NT2/D1 (cell line): ENCODE measurements around the gene PIK3R5.

ENCODE experiments used
- DNase-seq: peaks from one replicate; pipeline ENCODE4 v3.0.0-alpha.2; 2011; ENCODE audit warnings: low read depth, low spot score
- H3K27me3 ChIP-seq: 2 replicates; pipeline ENCODE4 v1.6.0; 2011; ENCODE audit warnings: mild to moderate bottlenecking; ENCODE audit not compliant: insufficient read length, insufficient read depth
- H3K36me3 ChIP-seq: 2 replicates; pipeline ENCODE4 v1.6.1; 2011; ENCODE audit warnings: mild to moderate bottlenecking, low read length, mixed read lengths; ENCODE audit not compliant: insufficient read depth, insufficient read length
- H3K4me1 ChIP-seq: 2 replicates; pipeline ENCODE4 v1.5.1; 2011; ENCODE audit not compliant: insufficient read depth, insufficient read length
- H3K4me3 ChIP-seq: 2 replicates; pipeline ENCODE4 v1.5.1; 2011; ENCODE audit warnings: low read depth; ENCODE audit not compliant: insufficient read length
- H3K9ac ChIP-seq: 2 replicates; pipeline ENCODE4 v1.6.0; 2011; ENCODE audit warnings: low read depth; ENCODE audit not compliant: insufficient read length
- H3K9me3 ChIP-seq: 2 replicates; pipeline ENCODE4 v1.5.1; 2011; ENCODE audit warnings: mild to moderate bottlenecking, low read length; ENCODE audit not compliant: insufficient read depth
- SUZ12 ChIP-seq: IDR thresholded peaks from 2 replicates; pipeline ENCODE4 v1.6.1; 2011; ENCODE audit not compliant: insufficient read length, insufficient read depth; ENCODE audit errors: extremely low read depth
- YY1 ChIP-seq: IDR thresholded peaks from 2 replicates; pipeline ENCODE4 v1.6.1; 2011; ENCODE audit not compliant: insufficient read length, insufficient read depth
- ZNF274 ChIP-seq: IDR thresholded peaks from 2 replicates; pipeline ENCODE4 v1.6.1; 2011; ENCODE audit warnings: mild to moderate bottlenecking, low read depth, low read length

PIK3R5 gene

DNA sequence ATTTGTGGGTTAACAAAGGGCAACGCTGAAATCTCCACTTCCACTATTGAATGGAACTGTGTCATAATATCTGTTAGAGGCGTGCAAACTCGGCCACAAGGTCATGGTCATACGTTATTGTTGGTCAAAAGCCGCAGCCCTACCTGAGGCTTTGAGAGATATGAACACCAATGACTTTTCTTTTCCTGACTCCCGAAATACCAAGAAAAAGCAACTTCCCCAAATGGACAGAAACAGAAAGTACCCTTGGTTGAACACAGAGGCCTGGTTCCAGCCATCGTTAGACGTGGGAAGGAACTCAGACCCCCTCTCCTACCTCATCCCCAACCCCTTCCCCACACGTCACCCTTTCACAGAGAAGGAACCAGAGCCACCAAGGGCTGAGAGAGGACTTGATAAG lies 1.4 kb upstream of the PIK3R5 start:
- Histone ChIP-seq H3K4me1 (no peaks in the 10 kb centered on the region), H3K4me3 (no peak overlapping the region), H3K9me3 (0 out of 2 replicates have a peak, but pooled peaks cover under 1% of the 10 kb centered on the region), H3K9ac (no peak overlapping the region), H3K27me3 (peaks cover 32% of the 10 kb centered on the region), H3K36me3 (no peaks in the 10 kb centered on the region)
- no peak for DNase-seq
- TF ChIP-seq ZNF274 (no peak), SUZ12 (no peak), YY1 (no peak)

DNA sequence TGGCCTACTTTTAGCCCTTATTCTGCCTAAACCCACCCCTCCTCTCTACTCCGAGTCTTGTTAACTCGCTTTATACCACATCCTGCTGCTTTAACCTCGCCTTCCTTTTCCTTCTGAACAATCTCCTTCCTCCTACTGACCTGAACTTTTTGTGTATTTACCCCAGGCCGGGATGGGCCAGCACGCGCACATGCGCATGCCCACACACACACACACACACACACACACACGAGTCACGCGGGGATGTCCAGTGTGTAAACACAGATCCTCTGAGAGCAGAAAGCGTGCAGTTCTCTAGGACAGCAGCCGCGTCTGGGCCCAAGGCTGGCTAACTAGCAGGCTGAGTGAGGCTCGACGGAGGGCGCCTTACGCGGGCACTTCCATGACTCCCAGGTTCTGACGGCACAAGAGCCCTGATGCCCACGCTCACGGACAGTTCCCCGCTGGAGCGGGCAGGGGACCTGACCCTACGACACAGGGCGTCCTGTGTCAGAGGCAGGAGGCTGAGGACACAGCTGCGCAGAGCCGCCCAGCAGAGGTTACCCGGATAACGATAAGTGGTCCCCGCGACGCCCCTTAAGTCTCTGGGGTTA lies 610 bp downstream of the PIK3R5 start:
- TF ChIP-seq YY1 (no peak), SUZ12 (no peak), ZNF274 (no peak)
- H3K27me3 ChIP-seq, result peaks cover 32% of the 10 kb centered on the region
- no peak for DNase-seq
- H3K9ac ChIP-seq, result peak overlapping the region; percentile 67
- no peaks in the 10 kb centered on the region for H3K4me1 ChIP-seq
- H3K4me3 ChIP-seq, result peak overlapping the region; percentile 46
- H3K36me3 ChIP-seq, result no peaks in the 10 kb centered on the region
- no peaks in the 10 kb centered on the region for H3K9me3 ChIP-seq

DNA sequence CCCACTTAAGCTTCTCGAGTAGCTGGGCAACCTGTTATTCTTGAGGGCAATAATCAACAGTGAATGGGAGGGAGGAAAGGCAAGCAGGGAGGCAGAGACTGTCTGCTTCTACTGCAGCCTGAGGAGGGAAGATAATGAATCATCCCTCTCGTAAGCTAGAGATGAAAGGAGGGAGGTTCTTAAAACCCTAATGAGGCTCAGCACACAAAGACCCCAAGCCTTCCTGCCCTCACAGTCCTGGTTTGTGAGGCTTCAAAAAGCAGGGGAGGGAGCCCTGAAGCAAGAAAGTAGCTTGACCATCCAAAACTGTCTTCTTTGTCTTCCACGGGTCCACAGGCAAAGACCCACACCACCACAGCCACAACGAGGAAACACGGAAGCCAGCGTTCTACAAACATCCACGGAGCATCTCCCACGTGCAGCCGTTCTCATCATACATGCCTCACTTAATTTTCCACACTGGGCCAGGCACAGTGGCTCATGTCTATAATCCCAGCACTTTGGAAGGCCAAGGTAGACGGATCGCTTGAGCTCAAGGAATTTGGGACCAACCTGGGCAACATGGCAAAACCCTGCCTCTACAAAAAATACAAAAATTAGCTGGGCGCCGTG lies 1.8 kb downstream of the PIK3R5 start:
- Histone ChIP-seq H3K36me3 (no peaks in the 10 kb centered on the region), H3K9ac (peak overlapping the region; percentile 1), H3K27me3 (peaks cover 32% of the 10 kb centered on the region), H3K4me1 (no peaks in the 10 kb centered on the region), H3K9me3 (no peaks in the 10 kb centered on the region), H3K4me3 (no peak overlapping the region)
- TF ChIP-seq SUZ12, result no peak
- TF ChIP-seq ZNF274, result no peak
- TF ChIP-seq YY1, result no peak
- DNase-seq, result no peak

DNA sequence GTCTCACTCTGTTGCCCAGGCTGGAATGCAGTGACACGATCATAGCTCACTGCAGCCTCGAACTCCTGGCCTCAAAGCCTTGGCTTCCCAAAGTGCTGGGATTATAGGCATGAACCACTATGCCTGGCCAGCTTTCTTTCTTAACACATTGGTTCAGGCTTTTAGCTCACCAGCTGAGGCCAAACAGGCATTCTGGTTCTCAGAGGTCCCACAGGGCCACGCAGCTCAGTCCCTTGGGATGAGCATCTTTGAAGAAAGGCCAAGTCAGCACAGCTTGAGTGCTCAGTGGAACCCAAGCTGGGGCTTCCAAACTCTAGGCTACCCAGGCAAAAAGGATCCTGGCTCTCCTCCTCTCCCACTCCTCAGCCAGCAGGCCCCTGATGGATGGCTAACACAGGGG lies 2.5 kb downstream of the PIK3R5 start:
- H3K4me3 ChIP-seq, result no peak overlapping the region
- H3K9me3 ChIP-seq, result no peaks in the 10 kb centered on the region
- H3K9ac ChIP-seq, result no peak overlapping the region
- no peak for DNase-seq
- H3K36me3 ChIP-seq, result no peaks in the 10 kb centered on the region
- TF ChIP-seq YY1, result no peak
- TF ChIP-seq SUZ12, result no peak
- no peak for TF ChIP-seq ZNF274
- peaks cover 32% of the 10 kb centered on the region for H3K27me3 ChIP-seq
- H3K4me1 ChIP-seq, result no peaks in the 10 kb centered on the region

DNA sequence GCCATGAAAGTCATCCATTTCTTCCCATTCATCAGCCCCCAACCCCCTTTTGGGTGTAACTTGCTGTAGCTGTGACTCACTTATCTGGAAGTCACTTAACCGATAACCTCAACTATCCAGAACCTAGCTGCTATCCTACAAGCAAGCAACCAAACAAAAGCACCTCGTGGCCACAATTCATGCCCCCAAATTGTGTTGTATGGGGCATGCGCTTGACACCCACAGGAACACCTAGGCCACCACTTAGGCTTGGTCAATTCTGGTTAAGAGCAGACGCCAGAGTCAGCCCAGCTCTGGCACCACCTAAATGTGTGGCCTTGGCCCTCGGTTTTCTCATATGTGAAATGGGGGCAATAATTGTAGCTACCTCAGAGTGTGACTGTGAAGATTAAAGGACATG lies 3.7 kb downstream of the PIK3R5 start:
- TF ChIP-seq ZNF274, result no peak
- no peak for TF ChIP-seq YY1
- TF ChIP-seq SUZ12, result no peak
- Histone ChIP-seq H3K36me3 (no peaks in the 10 kb centered on the region), H3K4me1 (no peaks in the 10 kb centered on the region), H3K9ac (no peak overlapping the region), H3K9me3 (no peaks in the 10 kb centered on the region), H3K4me3 (no peak overlapping the region), H3K27me3 (peaks cover 24% of the 10 kb centered on the region)
- DNase-seq, result no peak

DNA sequence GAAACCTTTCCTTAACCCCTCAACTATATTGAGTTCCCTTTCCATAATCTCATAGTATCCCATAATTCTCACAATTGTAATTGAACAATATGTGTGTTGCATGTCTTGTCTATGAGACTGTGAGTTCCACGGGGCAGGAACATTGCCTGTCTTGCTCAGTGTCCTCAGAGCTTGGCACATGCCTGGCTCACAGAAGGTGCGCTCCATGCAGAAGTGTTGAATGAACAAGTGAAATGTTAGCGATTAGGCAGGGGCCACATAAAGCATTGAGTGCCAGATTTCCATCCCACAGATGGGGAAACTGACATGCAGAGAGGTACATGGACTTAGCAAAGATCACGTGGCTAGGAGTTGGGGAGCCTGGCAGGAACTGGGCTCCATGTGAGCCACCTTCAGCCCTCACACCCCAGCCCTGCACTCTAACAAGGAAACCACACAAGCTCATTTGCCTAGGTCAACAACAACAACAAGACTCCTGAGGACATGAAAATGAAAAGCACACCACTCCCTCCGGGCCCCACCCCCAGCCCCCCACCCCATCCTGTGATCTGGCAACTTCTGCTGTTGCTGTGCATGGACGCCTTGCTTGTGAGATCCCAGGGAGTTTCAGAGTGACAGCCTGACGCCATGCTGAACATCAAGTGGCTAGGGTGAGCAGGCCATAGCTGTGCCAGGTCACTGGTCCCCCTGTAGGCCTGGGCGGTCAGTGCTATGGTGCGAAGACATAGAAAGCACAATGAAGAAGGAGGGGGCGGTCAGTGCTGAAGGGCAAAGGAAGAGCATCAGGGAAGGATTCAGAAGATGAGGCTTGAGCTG lies 5.0 kb downstream of the PIK3R5 start:
- Histone ChIP-seq H3K4me1 (no peaks in the 10 kb centered on the region), H3K4me3 (no peak overlapping the region)

DNA sequence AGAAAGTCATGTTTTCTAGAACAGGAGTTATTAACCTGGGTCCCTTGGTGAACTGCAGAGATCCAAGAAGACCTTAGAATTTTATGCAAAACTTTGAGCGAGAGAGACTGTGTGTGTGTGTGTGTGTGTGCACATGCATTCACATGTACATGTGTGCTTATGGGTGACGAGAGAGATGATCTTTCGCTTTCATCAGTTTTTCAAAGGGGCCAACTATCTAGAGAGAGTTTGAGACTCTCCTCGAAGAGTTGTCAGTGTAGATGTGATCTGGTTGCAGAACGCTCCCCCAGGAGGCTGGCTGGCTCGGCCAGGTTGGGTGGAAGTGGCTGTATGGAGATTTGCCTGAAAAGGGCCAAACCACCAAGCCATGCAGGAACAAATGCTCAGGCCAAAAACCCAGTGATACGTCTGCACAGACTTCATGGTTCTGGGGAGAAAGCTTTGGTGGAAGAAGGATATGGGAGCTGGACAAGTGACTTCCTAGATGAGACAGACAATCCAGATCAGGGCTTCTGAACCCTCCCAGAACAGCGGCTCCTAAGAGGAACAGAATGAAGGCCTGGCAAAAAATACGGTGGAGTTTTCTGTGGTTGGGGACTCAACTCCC lies 6.1 kb downstream of the PIK3R5 start:
- no peaks in the 10 kb centered on the region for H3K9me3 ChIP-seq
- H3K27me3 ChIP-seq, result peaks cover 8% of the 10 kb centered on the region

More for the DNA sequence above, 5.0 kb downstream of the PIK3R5 start:
- H3K9me3 ChIP-seq, result no peaks in the 10 kb centered on the region
- no peak for DNase-seq
- peaks cover 19% of the 10 kb centered on the region for H3K27me3 ChIP-seq
- TF ChIP-seq YY1 (no peak), SUZ12 (no peak), ZNF274 (no peak)
- no peak overlapping the region for H3K9ac ChIP-seq
- no peaks in the 10 kb centered on the region for H3K36me3 ChIP-seq

More for the DNA sequence above, 6.1 kb downstream of the PIK3R5 start:
- no peak for DNase-seq
- Histone ChIP-seq H3K4me3 (no peak overlapping the region), H3K9ac (no peak overlapping the region), H3K4me1 (no peaks in the 10 kb centered on the region), H3K36me3 (no peaks in the 10 kb centered on the region)
- TF ChIP-seq ZNF274 (no peak), SUZ12 (no peak), YY1 (no peak)
